Calu3 (cell line): ENCODE data around the gene TBX15. TPM values are rescaled to one million over a fixed set of nuclear protein-coding genes. Genes with fewer than 3 reads are reported as not detected.

Source experiments
- BruUV-seq: library from RNA; stranded (reverse); fragments of 400-500 nt; replicated peaks from 2 replicates; lab custom pipeline; 2021; lab: Mats Ljungman, UMichigan
- CTCF ChIA-PET: fragments of 300-600 bp; sonication (Branson Sonifier 250); formaldehyde crosslinking; loops from one replicate; lab custom pipeline; 2022; ENCODE audit warnings: antibody characterized with exemption; lab: Charles Lee
- DNase-seq: peaks from one replicate; pipeline ENCODE4 v3.0.0; 2022
- H3K27ac Mint-ChIP-seq: one replicate; pipeline ENCODE4 v1.8.0; 2022; ENCODE audit warnings: mixed read lengths; ENCODE audit not compliant: unreplicated experiment
- H3K27me3 Mint-ChIP-seq: one replicate; pipeline ENCODE4 v1.8.0; 2022; ENCODE audit warnings: mixed read lengths; ENCODE audit not compliant: unreplicated experiment
- H3K36me3 Mint-ChIP-seq: one replicate; pipeline ENCODE4 v1.8.0; 2022; ENCODE audit warnings: mild to moderate bottlenecking, moderate library complexity, mixed read lengths; ENCODE audit not compliant: insufficient read depth, unreplicated experiment
- H3K4me1 Mint-ChIP-seq: one replicate; pipeline ENCODE4 v1.8.0; 2022; ENCODE audit warnings: mild to moderate bottlenecking, low read depth, mixed read lengths; ENCODE audit not compliant: unreplicated experiment
- H3K4me3 Mint-ChIP-seq: one replicate; pipeline ENCODE4 v1.8.0; 2022; ENCODE audit warnings: mild to moderate bottlenecking, low read depth, moderate library complexity, mixed read lengths; ENCODE audit not compliant: unreplicated experiment
- H3K9me3 Mint-ChIP-seq: one replicate; pipeline ENCODE4 v1.8.0; 2022; ENCODE audit warnings: low read depth, mixed read lengths; ENCODE audit not compliant: unreplicated experiment
- intact Hi-C: fragments of 100-400 bp; cut with micrococcal nuclease; formaldehyde crosslinking; loops from one replicate; pipeline ENCODE4 v1.10.0; 2022; ENCODE audit not compliant: unreplicated experiment
- total RNA-seq: library from RNA; stranded (reverse); gene quantifications from 2 replicates; pipeline ENCODE4 v1.2.3, GENCODE V29; 2022
- TF ChIP-seq, protein P1 (sequence below): fragments of 200-600 bp; IDR thresholded peaks from one replicate; pipeline ENCODE4 v1.8.0; 2022; ENCODE audit warnings: antibody characterized with exemption; ENCODE audit not compliant: unreplicated experiment

The TBX15 gene
- total RNA-seq, 1 experiment from 2014 or later: not detected

DNA sequence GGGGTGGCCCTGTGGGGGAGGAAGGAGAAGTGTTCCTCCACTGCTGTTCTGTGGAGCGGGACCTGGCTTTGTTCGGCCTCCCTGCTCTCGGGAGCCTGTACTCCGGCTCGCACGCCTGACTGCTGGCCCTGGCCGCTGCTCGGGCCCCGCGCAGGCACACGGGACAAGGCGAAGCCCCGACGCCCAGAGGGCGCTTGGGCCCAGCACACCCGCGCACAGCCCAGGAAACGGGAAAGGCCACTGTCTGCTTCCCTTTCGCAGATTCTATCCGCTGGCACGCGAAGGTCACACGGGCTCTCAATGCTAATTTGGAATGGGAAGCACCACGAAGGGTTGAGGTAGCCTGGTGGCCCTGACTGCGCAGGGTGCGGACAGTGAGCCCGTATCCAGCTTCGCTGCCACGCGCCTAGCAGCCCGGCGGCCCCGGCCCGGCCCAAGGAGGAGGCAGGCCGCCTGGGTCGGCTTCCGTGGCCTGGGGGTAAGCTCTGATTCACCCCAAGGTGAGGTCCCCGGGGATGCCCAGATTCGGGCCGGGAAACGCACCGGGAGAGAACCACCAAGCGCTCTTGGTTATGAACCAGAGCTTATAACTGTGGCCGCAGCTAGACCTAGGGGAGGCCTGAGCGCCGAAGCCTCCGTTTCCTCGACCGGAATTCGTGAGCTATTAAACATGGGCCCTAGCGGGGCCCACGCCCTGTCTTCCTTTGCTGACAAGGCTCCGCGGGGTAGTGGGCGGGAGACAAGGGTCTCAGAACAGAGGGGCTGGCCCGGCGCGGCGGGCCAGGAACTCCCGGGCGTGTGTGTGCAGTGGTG is 19.7 kb upstream of the TBX15 start:
- Mint-ChIP-seq H3K36me3 (peaks cover 10% of the 10 kb centered on the region), H3K4me3 (peak overlapping the region; percentile 70), H3K27ac (peak overlapping the region; percentile 72), H3K27me3 (peaks cover 35% of the 10 kb centered on the region), H3K9me3 (peaks cover 2% of the 10 kb centered on the region), H3K4me1 (peaks cover 25% of the 10 kb centered on the region)
- DNase-seq: no peak
- BruUV-seq: no TSS peak
- TF ChIP-seq, protein P1, sequence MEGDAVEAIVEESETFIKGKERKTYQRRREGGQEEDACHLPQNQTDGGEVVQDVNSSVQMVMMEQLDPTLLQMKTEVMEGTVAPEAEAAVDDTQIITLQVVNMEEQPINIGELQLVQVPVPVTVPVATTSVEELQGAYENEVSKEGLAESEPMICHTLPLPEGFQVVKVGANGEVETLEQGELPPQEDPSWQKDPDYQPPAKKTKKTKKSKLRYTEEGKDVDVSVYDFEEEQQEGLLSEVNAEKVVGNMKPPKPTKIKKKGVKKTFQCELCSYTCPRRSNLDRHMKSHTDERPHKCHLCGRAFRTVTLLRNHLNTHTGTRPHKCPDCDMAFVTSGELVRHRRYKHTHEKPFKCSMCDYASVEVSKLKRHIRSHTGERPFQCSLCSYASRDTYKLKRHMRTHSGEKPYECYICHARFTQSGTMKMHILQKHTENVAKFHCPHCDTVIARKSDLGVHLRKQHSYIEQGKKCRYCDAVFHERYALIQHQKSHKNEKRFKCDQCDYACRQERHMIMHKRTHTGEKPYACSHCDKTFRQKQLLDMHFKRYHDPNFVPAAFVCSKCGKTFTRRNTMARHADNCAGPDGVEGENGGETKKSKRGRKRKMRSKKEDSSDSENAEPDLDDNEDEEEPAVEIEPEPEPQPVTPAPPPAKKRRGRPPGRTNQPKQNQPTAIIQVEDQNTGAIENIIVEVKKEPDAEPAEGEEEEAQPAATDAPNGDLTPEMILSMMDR: no peak
- intact Hi-C loops: loop anchor here (2.0 to 5.0 kb wide), 3 partner anchors 181 to 931 kb away; no protein-coding TSS in a partner anchor
- CTCF ChIA-PET: interaction anchor here (0.6 to 1.3 kb wide), 3 partner anchors 427 to 784 kb away, joined by 4 to 6 read pairs (median 6); no protein-coding TSS in a partner anchor

DNA sequence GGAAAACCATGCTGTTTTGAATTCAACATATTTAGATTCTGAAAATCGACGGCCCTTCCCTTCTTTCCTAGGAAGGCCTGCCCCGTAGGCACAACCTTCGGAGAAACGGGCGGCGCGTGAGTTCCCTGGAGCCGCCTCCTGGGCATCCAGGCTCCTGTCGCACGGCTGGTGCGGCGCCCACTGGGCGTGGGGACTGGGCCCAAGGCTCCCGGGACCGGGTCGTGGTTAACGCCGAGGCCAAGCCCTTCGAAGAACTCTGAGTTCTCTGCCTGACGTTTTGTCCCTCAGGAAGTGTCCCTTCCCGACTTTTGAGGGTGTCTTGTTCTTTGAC is 19.2 kb upstream of the TBX15 start:
- no TSS peak for BruUV-seq
- TF ChIP-seq, protein P1: no peak
- Mint-ChIP-seq H3K9me3 (no peaks in the 10 kb centered on the region), H3K27ac (no peak overlapping the region), H3K4me1 (peaks cover 24% of the 10 kb centered on the region), H3K4me3 (no peak overlapping the region), H3K36me3 (peaks cover 11% of the 10 kb centered on the region), H3K27me3 (peaks cover 35% of the 10 kb centered on the region)
- CTCF ChIA-PET: no interaction called here
- intact Hi-C loops: loop anchor here (5.0 kb wide), 2 partner anchors 180 to 930 kb away; no protein-coding TSS in a partner anchor
- DNase-seq: no peak

DNA sequence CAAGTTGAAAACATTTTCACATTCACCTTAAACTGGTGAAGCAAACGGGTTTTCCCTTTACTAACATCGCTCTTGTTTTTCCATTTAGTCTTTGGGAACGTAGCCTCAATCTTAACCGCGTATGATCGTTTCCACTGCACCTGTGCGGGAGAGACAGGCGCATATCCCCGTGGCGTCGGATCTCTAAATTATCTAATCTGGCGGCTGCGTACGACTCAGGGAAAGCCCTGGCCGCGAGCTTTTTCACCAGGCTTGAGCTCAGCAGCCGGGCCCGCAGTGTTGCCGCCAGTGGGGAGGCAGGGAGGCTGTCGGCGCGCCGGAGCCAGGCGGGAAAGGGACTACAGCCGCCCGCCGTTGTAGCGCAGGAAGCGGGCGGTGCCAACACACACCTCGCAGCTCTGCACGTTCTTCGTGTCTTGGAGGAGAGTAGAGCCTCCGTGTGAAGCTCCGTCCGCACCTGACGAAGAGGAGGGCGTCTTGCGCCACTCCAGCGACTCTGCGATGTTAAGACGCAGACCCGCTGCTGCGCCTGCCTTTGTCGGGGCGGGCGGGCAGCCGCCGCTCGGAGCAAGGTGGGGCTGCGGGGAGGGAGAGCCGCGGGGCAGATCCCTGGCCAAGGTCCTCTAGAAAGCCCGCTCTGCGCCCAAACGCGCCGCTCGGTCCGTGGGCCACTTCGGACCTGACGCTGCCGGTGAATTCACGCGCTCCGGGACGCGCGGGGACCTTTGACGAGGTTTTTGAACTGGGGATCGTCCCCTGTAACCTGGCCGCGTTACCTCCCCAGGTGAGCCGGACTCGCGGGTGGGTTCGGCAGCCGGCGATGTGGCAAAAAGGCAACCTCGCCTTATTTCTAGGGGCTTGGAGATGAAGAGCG is 18.5 kb upstream of the TBX15 start:
- CTCF ChIA-PET: no interaction called here
- Mint-ChIP-seq H3K27ac (no peak overlapping the region), H3K9me3 (no peaks in the 10 kb centered on the region), H3K27me3 (peaks cover 35% of the 10 kb centered on the region), H3K36me3 (peaks cover 17% of the 10 kb centered on the region), H3K4me1 (peaks cover 27% of the 10 kb centered on the region), H3K4me3 (peak overlapping the region; percentile 46)
- no TSS peak for BruUV-seq
- intact Hi-C loops: loop anchor here (5.0 kb wide), 2 partner anchors 179 to 929 kb away; no protein-coding TSS in a partner anchor
- no peak for DNase-seq
- TF ChIP-seq, protein P1: no peak

DNA sequence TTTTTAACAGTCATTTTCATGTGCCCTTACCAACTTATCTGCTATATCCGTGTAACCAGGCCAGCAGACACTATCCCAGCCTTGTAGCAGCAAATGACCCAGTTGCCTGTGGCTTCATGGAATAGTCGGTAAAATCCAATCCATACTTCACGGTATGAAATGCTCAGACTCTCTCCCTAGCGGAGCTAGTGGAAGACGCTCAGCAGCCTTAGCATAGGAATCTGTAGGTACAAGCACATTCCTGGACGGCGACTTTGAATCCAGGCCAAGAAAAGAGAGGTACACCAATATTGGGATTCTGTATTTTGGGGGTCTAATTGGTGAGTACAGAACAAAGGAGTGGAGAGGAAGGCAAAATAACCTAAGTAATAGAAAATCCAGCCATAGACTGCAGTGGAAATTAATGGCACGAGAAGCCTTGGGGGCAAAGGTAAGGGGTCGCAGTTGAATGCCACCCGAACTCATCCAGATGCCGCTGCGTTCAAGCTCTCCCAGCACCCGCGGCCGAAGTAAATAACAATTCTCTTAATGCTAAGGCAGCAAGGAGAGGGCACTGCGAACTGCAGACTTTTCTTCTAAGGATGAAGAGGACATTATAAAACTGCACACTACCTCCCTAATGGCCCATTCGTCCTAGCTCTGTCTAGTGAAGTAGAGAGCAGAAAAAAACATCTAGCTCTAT is 17.7 kb upstream of the TBX15 start:
- Mint-ChIP-seq H3K9me3 (no peaks in the 10 kb centered on the region), H3K27me3 (peaks cover 35% of the 10 kb centered on the region), H3K36me3 (peaks cover 25% of the 10 kb centered on the region), H3K27ac (no peak overlapping the region), H3K4me3 (no peak overlapping the region), H3K4me1 (peaks cover 29% of the 10 kb centered on the region)
- DNase-seq: no peak
- TF ChIP-seq, protein P1: no peak
- BruUV-seq: no TSS peak
- intact Hi-C loops: loop anchor here (5.0 kb wide), 2 partner anchors 179 to 929 kb away; no protein-coding TSS in a partner anchor
- CTCF ChIA-PET: no interaction called here
